GM23338 (cell line): Measurements from ENCODE around the gene SVIL. TPM values are rescaled to one million over a fixed set of nuclear protein-coding genes. Genes with fewer than 3 reads are reported as not detected.

ENCODE experiments used
- ATAC-seq: fragments of 200-7000 bp; cut with Tn5 transposase; 3 replicates; pipeline ENCODE4 v1.9.1; 2020
- DNase-seq: peaks from one replicate; pipeline ENCODE4 v3.0.0-alpha.2; 2015; ENCODE audit warnings: low spot score
- H2AFZ ChIP-seq: fragments of 200-600 bp; sonication (generic); 2 replicates; pipeline ENCODE4 v1.8.0; 2016; ENCODE audit warnings: antibody characterized with exemption, mild to moderate bottlenecking, moderate library complexity
- H3F3A ChIP-seq: fragments of 200-600 bp; sonication (generic); replicated peaks from 2 replicates; pipeline ENCODE4 v1.8.0; 2017; ENCODE audit warnings: antibody characterized with exemption, mixed run types, low read depth
- H3K27ac ChIP-seq: fragments of 200-600 bp; sonication (generic); 2 replicates; pipeline ENCODE4 v1.6.1; 2016; ENCODE audit warnings: low read depth
- H3K27me3 ChIP-seq: fragments of 200-600 bp; sonication (generic); 2 replicates; pipeline ENCODE4 v1.8.0; 2016; ENCODE audit warnings: mild to moderate bottlenecking, mixed run types, moderate library complexity; ENCODE audit not compliant: insufficient read depth
- H3K36me3 ChIP-seq: fragments of 200-600 bp; sonication (generic); 2 replicates; pipeline ENCODE4 v1.8.0; 2016; ENCODE audit warnings: mild to moderate bottlenecking; ENCODE audit not compliant: insufficient read depth
- H3K4me1 ChIP-seq: fragments of 200-600 bp; sonication (generic); 2 replicates; pipeline ENCODE4 v1.8.0; 2016; ENCODE audit warnings: mild to moderate bottlenecking, moderate library complexity; ENCODE audit not compliant: insufficient read depth
- H3K4me2 ChIP-seq: fragments of 200-600 bp; sonication (generic); 2 replicates; pipeline ENCODE4 v1.7.1; 2017; ENCODE audit warnings: mixed run types
- H3K4me3 ChIP-seq: fragments of 200-600 bp; sonication (generic); 2 replicates; pipeline ENCODE4 v1.6.1; 2016; ENCODE audit warnings: mixed run types
- H3K79me2 ChIP-seq: fragments of 200-600 bp; sonication (generic); replicated peaks from 2 replicates; pipeline ENCODE4 v1.8.0; 2017; ENCODE audit warnings: mild to moderate bottlenecking; ENCODE audit not compliant: insufficient read depth
- H3K9me2 ChIP-seq: fragments of 200-600 bp; sonication (generic); 2 replicates; pipeline ENCODE4 v1.8.0; 2017; ENCODE audit not compliant: insufficient read depth
- H4K20me1 ChIP-seq: fragments of 200-600 bp; sonication (generic); replicated peaks from 2 replicates; pipeline ENCODE4 v1.8.0; 2017; ENCODE audit warnings: mild to moderate bottlenecking; ENCODE audit not compliant: insufficient read depth
- H3K27ac Mint-ChIP-seq: 2 replicates; pipeline ENCODE4 v1.8.0; 2020; ENCODE audit warnings: inconsistent platforms, mild to moderate bottlenecking, moderate library complexity, mixed read lengths
- H3K27me3 Mint-ChIP-seq: 3 replicates; pipeline ENCODE4 v1.8.0; 2022; ENCODE audit warnings: low read depth, mild to moderate bottlenecking, moderate library complexity, mixed read lengths, inconsistent platforms; ENCODE audit not compliant: insufficient read depth, poor library complexity
- H3K36me3 Mint-ChIP-seq: 3 replicates; pipeline ENCODE4 v1.8.0; 2021; ENCODE audit warnings: low read depth, mild to moderate bottlenecking, inconsistent platforms, moderate library complexity, mixed read lengths
- H3K4me1 Mint-ChIP-seq: 3 replicates; pipeline ENCODE4 v1.8.0; 2020; ENCODE audit warnings: mild to moderate bottlenecking, inconsistent platforms, mixed read lengths
- H3K4me3 Mint-ChIP-seq: 3 replicates; pipeline ENCODE4 v1.8.0; 2021; ENCODE audit warnings: moderate library complexity, mild to moderate bottlenecking, inconsistent platforms, mixed read lengths
- H3K9me3 Mint-ChIP-seq: 3 replicates; pipeline ENCODE4 v1.8.0; 2020; ENCODE audit warnings: moderate library complexity, mild to moderate bottlenecking, inconsistent platforms, mixed read lengths
- CTCF ChIP-seq, 2 experiments: fragments of 200-600 bp in 1 of 2; sonication (generic) in 1 of 2; conservative IDR thresholded peaks; 2 replicates each; pipeline versions ENCODE4 v1.5.1 to v1.6.1; 2016 to 2017; ENCODE audit warnings: antibody characterized with exemption in 2 of 2, low read depth in 2 of 2, mild to moderate bottlenecking in 2 of 2, moderate library complexity in 1 of 2
- ETS1 ChIP-seq: IDR thresholded peaks from 2 replicates; pipeline ENCODE4 v1.6.1; 2016; ENCODE audit warnings: antibody characterized with exemption
- EZH2phosphoT487 ChIP-seq: fragments of 200-600 bp; sonication (generic); IDR thresholded peaks from one replicate; pipeline ENCODE4 v1.8.1; 2018; ENCODE audit warnings: antibody characterized with exemption; ENCODE audit not compliant: unreplicated experiment
- JUNB ChIP-seq: IDR thresholded peaks from one replicate; pipeline ENCODE4 v1.6.1; 2016; ENCODE audit warnings: antibody characterized with exemption; ENCODE audit not compliant: unreplicated experiment
- POLR2AphosphoS5 ChIP-seq: IDR thresholded peaks from 2 replicates; pipeline ENCODE4 v1.6.1; 2016; ENCODE audit warnings: antibody characterized with exemption, low read depth
- REST ChIP-seq: IDR thresholded peaks from one replicate; pipeline ENCODE4 v1.6.1; 2018; ENCODE audit warnings: antibody characterized with exemption; ENCODE audit not compliant: unreplicated experiment
- ZNF114 ChIP-seq: fragments of 250-450 bp; sonication (Bioruptor Pico); IDR thresholded peaks from 2 replicates; pipeline ENCODE4 v1.5.0; 2020; ENCODE audit warnings: mild to moderate bottlenecking, moderate library complexity
- ZNF331 ChIP-seq: fragments of 250-450 bp; sonication (Bioruptor Pico); IDR thresholded peaks from 2 replicates; pipeline ENCODE4 v1.5.0; 2020; ENCODE audit warnings: low read depth, mild to moderate bottlenecking, moderate library complexity
- polyA plus RNA-seq: library from polyadenylated mRNA; unstranded; fragments of >200 nt; fragmentation: Nextera tagmentation; extraction: Ambion mirVana; gene quantifications from 2 replicates; pipeline ENCODE4 v1.2.1, GENCODE V29; 2016
- total RNA-seq: library from RNA; depleted of rRNA; stranded (reverse); fragments of >200 nt; shearing (Covaris generic); gene quantifications from 2 replicates; pipeline ENCODE4 v1.2.3, GENCODE V29; 2014

The SVIL gene
- total and polyA plus RNA-seq, 2 experiments from 2014 or later: 8.8 to 34.9 TPM

- no peaks in the 10 kb centered on the region for H3K9me3 Mint-ChIP-seq
- ATAC-seq (peak; percentile 92), DNase-seq (peak; percentile 77)
- Histone ChIP-seq H3K79me2 (no peaks in the 10 kb centered on the region), H3K4me3 (no peak overlapping the region), H3K4me1 (peaks cover 12% of the 10 kb centered on the region), H3K36me3 (no peaks in the 10 kb centered on the region), H3F3A (no peaks in the 10 kb centered on the region), H3K4me2 (no peak overlapping the region), H3K9me2 (no peaks in the 10 kb centered on the region), H4K20me1 (no peaks in the 10 kb centered on the region), H2AFZ (no peak overlapping the region), H3K27ac (0 out of 2 replicates have a peak overlapping the region, but pooled peaks have one; percentile 18), H3K27me3 (no peaks in the 10 kb centered on the region)
- no peak overlapping the region for H3K4me3 Mint-ChIP-seq
- H3K27me3 Mint-ChIP-seq: peaks cover 7% of the 10 kb centered on the region
- no peak overlapping the region for H3K27ac Mint-ChIP-seq
- no peaks in the 10 kb centered on the region for H3K36me3 Mint-ChIP-seq
- peak; percentile 79 to 91 for TF ChIP-seq CTCF (conservative IDR thresholded peaks at IDR 0.05; ENCODE audit: low read depth in 2 of 2)
- no peak for TF ChIP-seq ETS1
- peaks cover 41% of the 10 kb centered on the region for H3K4me1 Mint-ChIP-seq
Measured at GRCh38 chr10:29535012-29535777, 99.6 kb downstream of the SVIL start.

- no peak overlapping the region for H3K27ac Mint-ChIP-seq
- no peak; the same call in 2 of the 3 replicates for ATAC-seq
- no peaks in the 10 kb centered on the region for H3K9me2 ChIP-seq
Measured at GRCh38 chr10:29534590-29534989, 100.2 kb downstream of the SVIL start.

More at GRCh38 chr10:29534590-29534989, 100.2 kb downstream of the SVIL start:
- Histone ChIP-seq H3K4me3 (no peak overlapping the region), H3F3A (no peaks in the 10 kb centered on the region), H3K79me2 (no peaks in the 10 kb centered on the region), H2AFZ (no peak overlapping the region), H3K36me3 (no peaks in the 10 kb centered on the region), H3K4me2 (no peak overlapping the region), H3K27ac (0 out of 2 replicates have a peak overlapping the region, but pooled peaks have one; percentile 18), H3K27me3 (no peaks in the 10 kb centered on the region), H4K20me1 (no peaks in the 10 kb centered on the region), H3K4me1 (peaks cover 12% of the 10 kb centered on the region)
- Mint-ChIP-seq H3K36me3 (no peaks in the 10 kb centered on the region), H3K9me3 (no peaks in the 10 kb centered on the region), H3K4me1 (peaks cover 35% of the 10 kb centered on the region), H3K4me3 (no peak overlapping the region), H3K27me3 (peaks cover 7% of the 10 kb centered on the region)
- no peak for DNase-seq
- no peak for TF ChIP-seq JUNB
- TF ChIP-seq REST: no peak
- no peak for TF ChIP-seq EZH2phosphoT487
- TF ChIP-seq CTCF (conservative IDR thresholded peaks at IDR 0.05; ENCODE audit: low read depth in 2 of 2): no peak
- no peak for TF ChIP-seq POLR2AphosphoS5
- TF ChIP-seq ETS1: no peak
- TF ChIP-seq ZNF331 (CRISPR knock-in tag): no peak
- no peak for TF ChIP-seq ZNF114 (CRISPR knock-in tag)
